IPS-20b (cell line): ENCODE data around the gene GATA1.
A peak's percentile ranks its signal among the peaks of the same experiment; 100 is the strongest.

Experiments
- H3K27ac ChIP-seq: one replicate; pipeline ENCODE4 v1.5.1; 2013; ENCODE audit warnings: low read length
- H3K27me3 ChIP-seq: 2 replicates; pipeline ENCODE4 v1.6.1; 2013; ENCODE audit warnings: mild to moderate bottlenecking, low read length, inconsistent platforms; ENCODE audit not compliant: insufficient read depth
- H3K36me3 ChIP-seq: 2 replicates; pipeline ENCODE4 v1.6.1; 2013; ENCODE audit warnings: low read depth, mild to moderate bottlenecking, inconsistent platforms, low read length, moderate library complexity; ENCODE audit not compliant: insufficient read depth
- H3K4me1 ChIP-seq: 2 replicates; pipeline ENCODE4 v1.6.1; 2013; ENCODE audit warnings: mild to moderate bottlenecking, control low read depth, inconsistent platforms, low read length, moderate library complexity; ENCODE audit not compliant: insufficient read depth
- H3K4me3 ChIP-seq: 2 replicates; pipeline ENCODE4 v1.5.1; 2013; ENCODE audit warnings: mild to moderate bottlenecking, low read length, inconsistent platforms
- H3K9ac ChIP-seq: 2 replicates; pipeline ENCODE4 v1.6.1; 2013; ENCODE audit warnings: low read depth, mild to moderate bottlenecking, inconsistent platforms, low read length, moderate library complexity
- H3K9me3 ChIP-seq: 2 replicates; pipeline ENCODE4 v1.6.1; 2013; ENCODE audit warnings: mild to moderate bottlenecking, low read depth, low read length, inconsistent platforms; ENCODE audit not compliant: insufficient read depth

GATA1 gene

GRCh38 chrX:48833542-48834138, 47.2 kb downstream of the GATA1 start:
- Histone ChIP-seq H3K4me3 (no peak overlapping the region), H3K27ac (no peak overlapping the region), H3K36me3 (no peaks in the 10 kb centered on the region), H3K27me3 (peaks cover 78% of the 10 kb centered on the region), H3K9me3 (no peaks in the 10 kb centered on the region), H3K9ac (no peak overlapping the region), H3K4me1 (no peaks in the 10 kb centered on the region)

GRCh38 chrX:48834383-48834709, 48.0 kb downstream of the GATA1 start:
- H3K4me3 ChIP-seq: peak overlapping the region; percentile 65; the same call in 1 of the 2 replicates
- H3K36me3 ChIP-seq: no peaks in the 10 kb centered on the region
- H3K4me1 ChIP-seq: no peaks in the 10 kb centered on the region
- no peak overlapping the region for H3K27ac ChIP-seq
- no peaks in the 10 kb centered on the region for H3K9me3 ChIP-seq
- peaks cover 71% of the 10 kb centered on the region for H3K27me3 ChIP-seq
- H3K9ac ChIP-seq: no peak overlapping the region

- Histone ChIP-seq H3K4me3 (peak within 1 kb of the TSS; percentile 65), H3K36me3 (no peaks in the 10 kb centered on the region), H3K9ac (no peak within 1 kb of the TSS), H3K4me1 (no peaks in the 10 kb centered on the region), H3K27me3 (peaks cover 57% of the 10 kb centered on the region), H3K27ac (no peak within 1 kb of the TSS), H3K9me3 (no peaks in the 10 kb centered on the region)
Measured at GRCh38 chrX:48835524-48836329, 49.3 kb downstream of the GATA1 start, which contains the start of gene PCSK1N. Gene PCSK1N, minus strand, starts transcription at chrX:48835610. Its CDS starts 78 bp downstream, at chrX:48835532.

- no peaks in the 10 kb centered on the region for H3K4me1 ChIP-seq
- no peak overlapping the region for H3K9ac ChIP-seq
- peaks cover 17% of the 10 kb centered on the region for H3K27me3 ChIP-seq
- H3K27ac ChIP-seq: no peak overlapping the region
- no peaks in the 10 kb centered on the region for H3K36me3 ChIP-seq
- no peak overlapping the region for H3K4me3 ChIP-seq
- no peaks in the 10 kb centered on the region for H3K9me3 ChIP-seq
Measured at GRCh38 chrX:48839686-48840085, 53.3 kb downstream of the GATA1 start.
